Glutamatergic neuron (in vitro differentiated cells): ENCODE results near the gene MYPN. TPM values are rescaled to one million over a fixed set of nuclear protein-coding genes. Genes with fewer than 3 reads are reported as not detected.

Source experiments
- DNase-seq: peaks from one replicate; pipeline ENCODE4 v3.0.0; 2022
- H3K27ac Mint-ChIP-seq: one replicate; pipeline ENCODE4 v1.8.0; 2020; ENCODE audit warnings: mild to moderate bottlenecking, mixed read lengths, inconsistent platforms; ENCODE audit not compliant: unreplicated experiment
- H3K27me3 Mint-ChIP-seq: one replicate; pipeline ENCODE4 v1.8.0; 2020; ENCODE audit warnings: mild to moderate bottlenecking, moderate library complexity, mixed read lengths, inconsistent platforms; ENCODE audit not compliant: unreplicated experiment
- H3K36me3 Mint-ChIP-seq: one replicate; pipeline ENCODE4 v1.8.0; 2020; ENCODE audit warnings: mild to moderate bottlenecking, mixed read lengths, inconsistent platforms; ENCODE audit not compliant: unreplicated experiment
- H3K4me1 Mint-ChIP-seq: one replicate; pipeline ENCODE4 v1.8.0; 2020; ENCODE audit warnings: mild to moderate bottlenecking, low read depth, mixed read lengths, inconsistent platforms; ENCODE audit not compliant: unreplicated experiment
- H3K4me3 Mint-ChIP-seq: one replicate; pipeline ENCODE4 v1.8.0; 2020; ENCODE audit warnings: mild to moderate bottlenecking, mixed read lengths, inconsistent platforms; ENCODE audit not compliant: unreplicated experiment
- H3K9me3 Mint-ChIP-seq: one replicate; pipeline ENCODE4 v1.8.0; 2020; ENCODE audit warnings: mild to moderate bottlenecking, moderate library complexity, mixed read lengths, inconsistent platforms; ENCODE audit not compliant: unreplicated experiment
- total RNA-seq: library from RNA; stranded (reverse); fragmentation: NEBNext Ultra II Directional; extraction: Animal tissue kit (Norgen Biotek cat#: 25700); gene quantifications from one replicate; pipeline ENCODE4 v1.2.1, GENCODE V29; 2021; ENCODE audit not compliant: unreplicated experiment
- TF ChIP-seq, protein P1 (sequence below): fragments of 200-600 bp; sonication (generic); IDR thresholded peaks from one replicate; pipeline ENCODE4 v1.5.0; 2021; ENCODE audit not compliant: partially characterized antibody, unreplicated experiment

Gene MYPN
- total RNA-seq, 1 donor from 2014 or later = not detected

DNA sequence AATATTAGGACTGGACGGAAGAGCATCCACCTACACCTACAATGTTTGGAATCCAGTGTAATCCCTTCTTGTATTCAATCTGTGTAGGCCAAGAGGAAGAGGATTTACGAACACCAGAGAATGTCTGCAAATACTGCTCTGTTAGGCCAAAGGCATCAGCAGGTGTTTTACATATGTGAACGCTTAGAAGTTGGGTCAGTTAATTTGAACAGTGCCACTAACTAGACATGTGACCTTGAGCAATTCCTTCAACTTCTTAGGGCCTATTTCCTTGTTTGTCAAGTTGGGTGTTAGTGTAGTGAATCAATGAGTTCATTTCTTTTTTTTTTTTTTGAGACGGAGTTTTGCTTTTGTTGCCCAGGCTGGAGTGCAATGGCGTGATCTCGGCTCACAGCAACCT is 35.4 kb downstream of the MYPN start:
- no peaks in the 10 kb centered on the region for H3K36me3 Mint-ChIP-seq
- TF ChIP-seq, protein P1, sequence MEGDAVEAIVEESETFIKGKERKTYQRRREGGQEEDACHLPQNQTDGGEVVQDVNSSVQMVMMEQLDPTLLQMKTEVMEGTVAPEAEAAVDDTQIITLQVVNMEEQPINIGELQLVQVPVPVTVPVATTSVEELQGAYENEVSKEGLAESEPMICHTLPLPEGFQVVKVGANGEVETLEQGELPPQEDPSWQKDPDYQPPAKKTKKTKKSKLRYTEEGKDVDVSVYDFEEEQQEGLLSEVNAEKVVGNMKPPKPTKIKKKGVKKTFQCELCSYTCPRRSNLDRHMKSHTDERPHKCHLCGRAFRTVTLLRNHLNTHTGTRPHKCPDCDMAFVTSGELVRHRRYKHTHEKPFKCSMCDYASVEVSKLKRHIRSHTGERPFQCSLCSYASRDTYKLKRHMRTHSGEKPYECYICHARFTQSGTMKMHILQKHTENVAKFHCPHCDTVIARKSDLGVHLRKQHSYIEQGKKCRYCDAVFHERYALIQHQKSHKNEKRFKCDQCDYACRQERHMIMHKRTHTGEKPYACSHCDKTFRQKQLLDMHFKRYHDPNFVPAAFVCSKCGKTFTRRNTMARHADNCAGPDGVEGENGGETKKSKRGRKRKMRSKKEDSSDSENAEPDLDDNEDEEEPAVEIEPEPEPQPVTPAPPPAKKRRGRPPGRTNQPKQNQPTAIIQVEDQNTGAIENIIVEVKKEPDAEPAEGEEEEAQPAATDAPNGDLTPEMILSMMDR = no peak
- H3K4me3 Mint-ChIP-seq = no peak overlapping the region
- no peaks in the 10 kb centered on the region for H3K4me1 Mint-ChIP-seq
- H3K27me3 Mint-ChIP-seq = no peaks in the 10 kb centered on the region
- H3K27ac Mint-ChIP-seq = no peak overlapping the region
- DNase-seq = no peak
- no peaks in the 10 kb centered on the region for H3K9me3 Mint-ChIP-seq

DNA sequence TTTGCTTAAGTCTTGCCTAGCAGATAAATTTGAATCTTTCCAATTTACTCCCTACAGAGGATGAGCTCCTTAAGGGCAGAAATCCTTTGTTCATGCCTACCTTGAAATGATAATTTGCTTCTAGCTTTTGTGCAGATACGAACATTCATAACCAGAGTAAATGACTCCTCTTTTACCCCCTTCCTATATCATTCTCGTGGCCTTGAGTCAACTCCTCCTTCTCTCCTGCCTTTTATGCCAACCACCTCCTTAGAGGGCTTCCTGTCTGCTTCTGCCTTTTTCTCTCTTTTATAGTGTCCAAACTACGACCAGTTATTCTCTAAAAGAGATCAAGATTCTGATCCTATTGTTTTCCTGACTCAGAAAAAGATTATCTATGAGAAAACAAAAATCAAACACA is 36.4 kb downstream of the MYPN start:
- H3K27ac Mint-ChIP-seq = no peak overlapping the region
- no peaks in the 10 kb centered on the region for H3K27me3 Mint-ChIP-seq
- no peaks in the 10 kb centered on the region for H3K4me1 Mint-ChIP-seq
- TF ChIP-seq, protein P1 = no peak
- H3K4me3 Mint-ChIP-seq = no peak overlapping the region
- H3K36me3 Mint-ChIP-seq = no peaks in the 10 kb centered on the region
- DNase-seq = no peak
- H3K9me3 Mint-ChIP-seq = no peaks in the 10 kb centered on the region

DNA sequence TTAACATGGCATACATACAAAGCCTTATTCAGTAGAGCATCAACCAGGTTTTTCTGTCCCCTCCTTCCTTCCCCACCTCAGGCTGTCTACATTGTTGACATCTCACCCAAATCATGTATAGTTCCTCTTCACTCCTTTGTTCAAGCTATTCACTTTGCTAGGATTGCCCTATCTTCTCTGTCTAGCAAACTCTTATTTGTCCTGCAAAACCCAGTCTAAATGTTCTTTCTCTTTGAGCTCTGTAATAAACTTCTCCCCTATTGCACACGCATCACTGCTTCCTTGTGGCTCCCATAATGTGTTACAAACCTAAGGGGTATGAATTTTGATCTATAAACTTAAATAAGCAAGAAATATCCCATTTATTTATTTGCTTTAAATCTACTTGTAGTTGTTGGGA is 36.8 kb downstream of the MYPN start:
- Mint-ChIP-seq H3K9me3 (no peaks in the 10 kb centered on the region), H3K4me1 (no peaks in the 10 kb centered on the region), H3K36me3 (no peaks in the 10 kb centered on the region), H3K4me3 (no peak overlapping the region), H3K27me3 (no peaks in the 10 kb centered on the region), H3K27ac (no peak overlapping the region)
- TF ChIP-seq, protein P1 = no peak
- DNase-seq = no peak

DNA sequence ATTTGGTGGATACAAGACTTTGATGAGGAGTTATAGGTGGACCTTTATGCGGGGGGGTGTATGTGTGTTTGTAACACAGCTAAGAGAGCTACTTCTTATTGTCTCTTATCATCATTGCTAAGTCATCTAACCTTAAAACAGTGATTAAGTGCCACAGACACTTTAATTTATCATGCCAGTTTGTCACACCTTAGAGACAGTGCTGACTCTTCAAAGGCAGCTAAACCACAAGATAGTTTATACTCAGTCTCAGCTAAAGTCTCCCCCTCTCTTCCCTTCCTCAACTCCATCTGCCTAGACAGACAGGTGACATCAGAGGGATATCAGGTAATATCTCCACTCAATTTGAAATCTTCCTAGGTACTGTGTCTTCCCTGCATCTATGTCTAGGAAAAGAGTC is 42.2 kb downstream of the MYPN start:
- Mint-ChIP-seq H3K4me3 (no peak overlapping the region), H3K36me3 (no peaks in the 10 kb centered on the region), H3K4me1 (peaks cover 11% of the 10 kb centered on the region), H3K9me3 (peaks cover 3% of the 10 kb centered on the region), H3K27me3 (peaks cover 4% of the 10 kb centered on the region), H3K27ac (no peak overlapping the region)
- TF ChIP-seq, protein P1 = no peak
- DNase-seq = no peak

DNA sequence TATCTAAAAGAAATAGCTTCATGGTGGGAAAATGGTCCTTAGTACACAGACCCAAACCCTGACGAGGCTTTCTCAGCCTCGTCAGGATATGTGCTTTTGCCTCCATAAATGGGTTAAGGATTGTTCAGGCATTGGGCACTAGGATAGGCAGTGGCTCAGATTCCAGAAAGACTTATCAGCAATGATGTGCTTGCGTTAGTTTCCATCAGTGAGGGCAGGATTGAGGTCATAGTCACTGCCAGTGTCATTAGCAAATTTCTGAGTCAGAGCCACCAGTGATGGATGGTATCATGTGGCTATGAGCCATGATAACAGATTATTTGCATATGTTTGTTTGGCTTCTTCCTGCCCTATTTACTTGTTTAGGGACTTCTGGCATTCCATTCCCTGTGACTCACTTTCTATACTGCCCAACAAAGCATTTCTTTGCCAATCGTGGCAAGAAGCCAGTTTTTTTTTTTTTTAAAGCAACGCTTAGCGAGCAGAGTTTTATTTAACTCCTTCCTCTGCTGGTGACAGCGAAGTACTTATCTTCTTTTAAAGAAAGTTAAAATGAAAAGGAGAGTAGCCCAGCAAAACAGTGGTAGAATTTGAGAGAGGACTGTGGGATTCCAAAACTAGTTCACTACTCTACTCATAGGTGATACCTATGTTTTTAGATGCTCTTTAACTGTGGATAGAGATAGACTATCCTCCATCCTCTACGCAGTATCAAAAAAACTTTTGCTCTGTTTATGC is 44.4 kb downstream of the MYPN start:
- H3K27me3 Mint-ChIP-seq = peaks cover 4% of the 10 kb centered on the region
- H3K36me3 Mint-ChIP-seq = no peaks in the 10 kb centered on the region
- DNase-seq = no peak
- peaks cover 3% of the 10 kb centered on the region for H3K9me3 Mint-ChIP-seq
- peaks cover 11% of the 10 kb centered on the region for H3K4me1 Mint-ChIP-seq
- peak overlapping the region; percentile 39 for H3K4me3 Mint-ChIP-seq
- H3K27ac Mint-ChIP-seq = peak overlapping the region; percentile 22
- TF ChIP-seq, protein P1 = no peak
